ENCODE data around the gene FLII.

Gene FLII

GRCh38 chr17:18256351-18256750 is 2.2 kb downstream of the FLII start:
- H2AFZ ChIP-seq (ENCODE audit: low read depth): no peak overlapping the region
- no peaks in the 10 kb centered on the region for H4K20me1 ChIP-seq (ENCODE audit: insufficient read depth)
- H3K27ac ChIP-seq: no peak overlapping the region
- peaks cover 12% of the 10 kb centered on the region for H3K4me1 ChIP-seq (ENCODE audit: low read depth, poor library complexity, severe bottlenecking)
- no peak overlapping the region for H3K9ac ChIP-seq
- H3K4me2 ChIP-seq: no peak overlapping the region
- H3K79me2 ChIP-seq (ENCODE audit: insufficient read depth, low read depth): no peaks in the 10 kb centered on the region; the same call in 1 of the 2 replicates
- H3K36me3 ChIP-seq (ENCODE audit: insufficient read depth): no peaks in the 10 kb centered on the region
- no peak for TF ChIP-seq CTCF (conservative IDR thresholded peaks at IDR 0.05; ENCODE audit: low read depth, low read length)
- H3K4me3 ChIP-seq (IDR thresholded peaks at IDR 0.05; ENCODE audit: insufficient read depth, low read depth, low read length): no peak overlapping the region
- no peaks in the 10 kb centered on the region for H3K27me3 ChIP-seq (ENCODE audit: insufficient read depth, low read depth)

- no peaks in the 10 kb centered on the region for H3K27me3 ChIP-seq (ENCODE audit: insufficient read depth, low read depth)
- no peaks in the 10 kb centered on the region; the same call in 1 of the 2 replicates for H3K79me2 ChIP-seq (ENCODE audit: insufficient read depth, low read depth)
- H4K20me1 ChIP-seq (ENCODE audit: insufficient read depth): no peaks in the 10 kb centered on the region
- no peak for TF ChIP-seq CTCF (conservative IDR thresholded peaks at IDR 0.05; ENCODE audit: low read depth, low read length)
- no peak overlapping the region for H3K27ac ChIP-seq
- no peaks in the 10 kb centered on the region for H3K36me3 ChIP-seq (ENCODE audit: insufficient read depth)
- no peak overlapping the region for H3K4me2 ChIP-seq
- peaks cover 12% of the 10 kb centered on the region for H3K4me1 ChIP-seq (ENCODE audit: low read depth, poor library complexity, severe bottlenecking)
- H3K9ac ChIP-seq: no peak overlapping the region
- no peak overlapping the region for H2AFZ ChIP-seq (ENCODE audit: low read depth)
- H3K4me3 ChIP-seq (IDR thresholded peaks at IDR 0.05; ENCODE audit: insufficient read depth, low read depth, low read length): no peak overlapping the region
Observed at GRCh38 chr17:18254888-18255649, 3.5 kb downstream of the FLII start.

- Histone ChIP-seq H3K27ac (no peak overlapping the region), H3K79me2 (ENCODE audit: insufficient read depth, low read depth) (no peaks in the 10 kb centered on the region; the same call in 1 of the 2 replicates), H3K36me3 (ENCODE audit: insufficient read depth) (no peaks in the 10 kb centered on the region), H3K4me3 (IDR thresholded peaks at IDR 0.05; ENCODE audit: insufficient read depth, low read depth, low read length) (no peak overlapping the region), H3K27me3 (ENCODE audit: insufficient read depth, low read depth) (no peaks in the 10 kb centered on the region), H3K9ac (no peak overlapping the region), H4K20me1 (ENCODE audit: insufficient read depth) (no peaks in the 10 kb centered on the region), H3K4me2 (no peak overlapping the region), H2AFZ (ENCODE audit: low read depth) (no peak overlapping the region), H3K4me1 (ENCODE audit: low read depth, poor library complexity, severe bottlenecking) (peaks cover 12% of the 10 kb centered on the region)
- TF ChIP-seq CTCF (conservative IDR thresholded peaks at IDR 0.05; ENCODE audit: low read depth, low read length): no peak
Observed at GRCh38 chr17:18253947-18254821, 4.4 kb downstream of the FLII start.

- Histone ChIP-seq H3K27ac (no peak overlapping the region), H3K4me2 (no peak overlapping the region), H3K9ac (no peak overlapping the region), H3K4me3 (IDR thresholded peaks at IDR 0.05; ENCODE audit: insufficient read depth, low read depth, low read length) (no peak overlapping the region), H2AFZ (ENCODE audit: low read depth) (no peak overlapping the region), H3K27me3 (ENCODE audit: insufficient read depth, low read depth) (no peaks in the 10 kb centered on the region), H3K4me1 (ENCODE audit: low read depth, poor library complexity, severe bottlenecking) (peaks cover 12% of the 10 kb centered on the region), H4K20me1 (ENCODE audit: insufficient read depth) (no peaks in the 10 kb centered on the region), H3K36me3 (ENCODE audit: insufficient read depth) (no peaks in the 10 kb centered on the region), H3K79me2 (ENCODE audit: insufficient read depth, low read depth) (no peaks in the 10 kb centered on the region; the same call in 1 of the 2 replicates)
- TF ChIP-seq CTCF (conservative IDR thresholded peaks at IDR 0.05; ENCODE audit: low read depth, low read length): no peak
Observed at GRCh38 chr17:18253187-18253884, 5.2 kb downstream of the FLII start.

Measured in KMS-11 (cell line).